Stimulated activated CD4-positive, alpha-beta T cell treated with anti-CD3 and anti-CD28 coated beads, Interleukin-2, amount 100 ng/mL, for 24 hours (primary cell): ENCODE results near the gene DUSP7.

Experiments
- DNase-seq, 2 donors: peaks; one replicate each; pipeline ENCODE4 v3.0.0-alpha.2; 2020

Gene DUSP7

DNA sequence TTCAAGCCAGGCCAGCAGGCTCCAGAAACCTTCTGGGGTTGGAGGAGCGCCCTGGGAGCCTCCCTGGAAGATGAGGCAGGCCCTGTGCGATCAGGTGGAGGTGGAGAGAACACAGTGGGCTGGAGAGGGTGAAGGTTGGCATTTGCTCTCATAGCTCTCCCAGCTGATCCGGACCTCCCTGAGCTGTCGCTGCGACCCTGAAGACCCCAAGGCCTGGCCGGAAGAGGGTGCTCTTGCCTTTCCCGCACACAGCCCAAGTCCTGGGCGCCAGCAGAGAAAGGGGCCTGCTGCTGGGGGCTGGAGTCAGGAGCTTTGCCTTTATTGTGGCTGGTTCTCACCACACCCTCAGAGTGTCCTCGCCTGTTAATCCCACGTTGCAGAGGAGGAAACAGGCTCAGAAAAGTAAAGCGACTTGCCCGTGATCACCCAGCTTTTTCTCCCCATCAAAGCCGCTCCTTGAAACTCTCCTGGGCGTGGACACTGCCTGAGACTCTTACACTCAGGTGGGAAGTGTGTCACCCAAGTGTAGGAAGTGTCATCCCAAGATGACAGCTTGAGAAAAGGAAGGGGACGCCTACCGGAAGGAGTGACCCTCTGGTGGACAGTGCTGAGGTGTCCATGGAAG lies 52.1 kb downstream of the DUSP7 start:
- no peak for DNase-seq

DNA sequence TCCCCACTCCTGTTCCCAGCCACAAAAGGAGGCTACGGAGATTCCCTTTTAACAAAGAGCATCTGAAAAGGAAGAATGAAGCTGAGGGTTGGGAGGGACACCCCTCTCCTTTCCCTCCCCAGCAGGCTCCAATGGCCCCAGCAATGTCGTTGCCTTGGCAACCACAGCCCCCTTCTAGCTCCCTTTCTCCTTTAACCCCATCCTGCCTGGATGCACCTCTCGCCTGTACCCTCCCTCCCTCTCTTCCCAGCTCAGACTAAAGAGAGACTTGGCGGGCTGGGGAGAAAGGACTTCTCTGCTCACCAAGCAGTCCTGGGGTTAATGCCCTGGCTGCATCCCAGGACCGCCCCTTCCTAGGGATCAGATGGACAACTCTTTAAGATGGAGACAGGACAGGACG lies 53.6 kb downstream of the DUSP7 start:
- no peak for DNase-seq

DNA sequence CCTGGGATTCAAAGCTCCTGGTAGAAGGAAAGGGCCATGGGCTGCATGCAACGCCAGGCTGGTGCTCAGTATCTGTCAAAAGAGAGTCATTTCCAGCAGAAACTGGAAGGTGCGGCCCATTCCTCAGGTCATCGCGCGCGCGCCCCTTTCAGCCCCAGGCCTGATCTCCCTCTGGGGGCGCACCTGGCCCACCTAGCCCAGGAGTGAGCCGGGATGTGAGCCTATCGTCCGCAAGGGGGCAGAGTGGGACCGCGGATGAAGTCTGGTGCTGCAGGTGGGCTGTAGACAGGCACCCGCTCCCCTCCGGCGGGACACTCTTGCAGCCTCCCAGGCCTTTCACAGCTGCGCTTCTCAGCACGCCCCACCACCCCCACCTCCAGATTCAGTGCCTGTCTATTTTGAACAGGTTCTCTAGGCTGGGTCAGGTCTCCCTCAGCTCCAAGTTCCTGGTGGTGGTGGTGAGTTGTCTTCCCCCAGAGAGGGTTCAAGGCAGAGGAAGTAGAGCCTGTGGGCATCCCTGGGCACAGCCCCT lies 54.9 kb downstream of the DUSP7 start:
- DNase-seq, result peak; percentile 87 to 88

DNA sequence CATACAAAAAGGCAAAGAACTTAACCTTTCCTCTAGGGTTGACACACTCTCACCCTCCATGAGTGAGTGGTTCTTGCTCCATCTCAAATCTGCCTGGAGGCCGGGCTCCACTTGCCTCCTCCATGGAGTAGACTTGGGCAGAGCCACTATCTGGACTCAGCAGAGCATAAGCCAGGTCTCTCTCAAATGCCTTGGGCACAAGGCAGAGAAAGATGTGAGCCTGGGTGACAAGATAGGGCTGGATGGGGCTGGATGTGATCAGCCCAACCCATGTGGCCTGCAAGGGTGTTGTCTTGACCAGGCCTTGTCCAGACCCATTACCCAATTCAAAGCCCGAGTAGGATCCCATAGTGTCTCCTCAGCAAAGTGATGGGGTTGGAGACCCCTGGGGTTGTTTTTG lies 56.5 kb downstream of the DUSP7 start:
- no peak for DNase-seq
